OCI-LY7 (cell line): ENCODE results near the gene GPR31. TPM values are rescaled to one million over a fixed set of nuclear protein-coding genes. Genes with fewer than 3 reads are reported as not detected.

ENCODE experiments used
- BruUV-seq: library from RNA; stranded (reverse); fragments of 400-500 nt; replicated peaks from 2 replicates; lab custom pipeline; 2021; lab: Mats Ljungman, UMichigan
- CTCF ChIA-PET: fragments of 300-600 bp; sonication (Branson Sonifier 250); formaldehyde crosslinking; loops from one replicate; lab custom pipeline; 2022; ENCODE audit warnings: antibody characterized with exemption; ENCODE audit not compliant: unreplicated experiment; lab: Charles Lee
- POLR2A ChIA-PET: fragments of 300-600 bp; sonication (Branson Sonifier 250); formaldehyde crosslinking; loops from one replicate; lab custom pipeline; 2022; ENCODE audit warnings: antibody characterized with exemption; lab: Charles Lee
- DNase-seq: peaks from one replicate; pipeline ENCODE4 v3.0.0-alpha.2; 2015; ENCODE audit warnings: low spot score
- H2AFZ ChIP-seq: fragments of 200-600 bp; sonication (generic), shearing (Covaris generic); 2 replicates; pipeline ENCODE4 v1.6.1; 2014; ENCODE audit warnings: mild to moderate bottlenecking, antibody characterized with exemption, low read length, moderate library complexity
- H3K27ac ChIP-seq: fragments of 200-600 bp; sonication (generic); 2 replicates; pipeline ENCODE4 v1.5.1; 2014; ENCODE audit warnings: mixed run types, low read depth, mild to moderate bottlenecking, moderate library complexity, low read length, inconsistent platforms; ENCODE audit not compliant: poor library complexity, severe bottlenecking
- H3K36me3 ChIP-seq: fragments of 200-600 bp; sonication (generic); 2 replicates; pipeline ENCODE4 v1.6.1; 2014; ENCODE audit warnings: mild to moderate bottlenecking, antibody characterized with exemption, low read length, moderate library complexity, mixed read lengths; ENCODE audit not compliant: insufficient read depth
- H3K4me1 ChIP-seq: fragments of 200-600 bp; sonication (generic); 2 replicates; pipeline ENCODE4 v1.5.1; 2014; ENCODE audit warnings: mild to moderate bottlenecking, low read length; ENCODE audit not compliant: insufficient read depth, poor library complexity, severe bottlenecking
- H3K4me2 ChIP-seq: fragments of 200-600 bp; sonication (generic); 2 replicates; pipeline ENCODE4 v1.6.1; 2014; ENCODE audit warnings: mild to moderate bottlenecking, low read length
- H3K4me3 ChIP-seq: fragments of 200-600 bp; sonication (generic); 2 replicates; pipeline ENCODE4 v1.5.1; 2014; ENCODE audit warnings: mild to moderate bottlenecking, low read depth, low read length; ENCODE audit not compliant: poor library complexity, severe bottlenecking
- H3K79me2 ChIP-seq: fragments of 200-600 bp; sonication (generic); 2 replicates; pipeline ENCODE4 v1.6.1; 2016; ENCODE audit warnings: low read depth, mild to moderate bottlenecking, low read length, moderate library complexity, mixed read lengths; ENCODE audit not compliant: insufficient read depth
- H3K9me2 ChIP-seq: fragments of 200-600 bp; sonication (generic); 2 replicates; pipeline ENCODE4 v1.6.1; 2016; ENCODE audit warnings: mild to moderate bottlenecking, low read length, mixed read lengths; ENCODE audit not compliant: insufficient read depth
- H3K9me3 ChIP-seq: fragments of 200-600 bp; sonication (generic); 2 replicates; pipeline ENCODE4 v1.6.1; 2014; ENCODE audit warnings: mild to moderate bottlenecking, mixed run types, low read length, mixed read lengths
- H4K20me1 ChIP-seq: fragments of 200-600 bp; sonication (generic); 2 replicates; pipeline ENCODE4 v1.6.1; 2014; ENCODE audit warnings: mild to moderate bottlenecking, antibody characterized with exemption, low read length, moderate library complexity, mixed read lengths; ENCODE audit not compliant: insufficient read depth
- EZH2phosphoT487 ChIP-seq: fragments of 200-600 bp; sonication (generic); IDR thresholded peaks from 2 replicates; pipeline ENCODE4 v1.6.1; 2018; ENCODE audit warnings: low read depth, borderline replicate concordance, mild to moderate bottlenecking, mixed run types, antibody characterized with exemption, low read length, moderate library complexity, mixed read lengths
- intact Hi-C: fragments of 100-400 bp; cut with micrococcal nuclease; formaldehyde crosslinking; loops from one replicate; pipeline ENCODE4 v1.10.0; 2022; ENCODE audit not compliant: unreplicated experiment
- total RNA-seq, 2 experiments: library from RNA; depleted of rRNA in 1 of 2; stranded (reverse); fragments of >200 nt in 1 of 2; shearing (Covaris generic) in 1 of 2; gene quantifications; 2 replicates each; pipeline ENCODE4 v1.2.3, GENCODE V29; 2014 to 2022
- TF ChIP-seq, protein P1 (sequence below): fragments of 200-600 bp; sonication (generic); conservative IDR thresholded peaks from 2 replicates; pipeline ENCODE4 v1.5.1; 2014; ENCODE audit warnings: mild to moderate bottlenecking, antibody characterized with exemption, low read length, moderate library complexity, mixed read lengths

GPR31 gene
- total RNA-seq, 2 experiments from 2014 or later: not detected

GRCh38 chr6:167137881-167138280 lies 19.9 kb downstream of the GPR31 start:
- no peaks in the 10 kb centered on the region for H3K36me3 ChIP-seq

DNA sequence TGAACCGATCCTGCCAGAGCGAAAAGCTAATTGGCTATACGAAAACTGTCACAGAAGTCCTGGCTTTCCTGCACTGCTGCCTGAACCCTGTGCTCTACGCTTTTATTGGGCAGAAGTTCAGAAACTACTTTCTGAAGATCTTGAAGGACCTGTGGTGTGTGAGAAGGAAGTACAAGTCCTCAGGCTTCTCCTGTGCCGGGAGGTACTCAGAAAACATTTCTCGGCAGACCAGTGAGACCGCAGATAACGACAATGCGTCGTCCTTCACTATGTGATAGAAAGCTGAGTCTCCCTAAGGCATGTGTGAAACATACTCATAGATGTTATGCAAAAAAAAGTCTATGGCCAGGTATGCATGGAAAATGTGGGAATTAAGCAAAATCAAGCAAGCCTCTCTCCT lies 20.7 kb downstream of the GPR31 start:
- H4K20me1 ChIP-seq: no peaks in the 10 kb centered on the region
- H3K36me3 ChIP-seq: no peaks in the 10 kb centered on the region
- no peak for DNase-seq
- H3K4me2 ChIP-seq: no peak overlapping the region
- no peaks in the 10 kb centered on the region for H3K79me2 ChIP-seq
- no TSS peak for BruUV-seq
- intact Hi-C loops: no loop called here
- no peak for TF ChIP-seq EZH2phosphoT487
- TF ChIP-seq, protein P1, sequence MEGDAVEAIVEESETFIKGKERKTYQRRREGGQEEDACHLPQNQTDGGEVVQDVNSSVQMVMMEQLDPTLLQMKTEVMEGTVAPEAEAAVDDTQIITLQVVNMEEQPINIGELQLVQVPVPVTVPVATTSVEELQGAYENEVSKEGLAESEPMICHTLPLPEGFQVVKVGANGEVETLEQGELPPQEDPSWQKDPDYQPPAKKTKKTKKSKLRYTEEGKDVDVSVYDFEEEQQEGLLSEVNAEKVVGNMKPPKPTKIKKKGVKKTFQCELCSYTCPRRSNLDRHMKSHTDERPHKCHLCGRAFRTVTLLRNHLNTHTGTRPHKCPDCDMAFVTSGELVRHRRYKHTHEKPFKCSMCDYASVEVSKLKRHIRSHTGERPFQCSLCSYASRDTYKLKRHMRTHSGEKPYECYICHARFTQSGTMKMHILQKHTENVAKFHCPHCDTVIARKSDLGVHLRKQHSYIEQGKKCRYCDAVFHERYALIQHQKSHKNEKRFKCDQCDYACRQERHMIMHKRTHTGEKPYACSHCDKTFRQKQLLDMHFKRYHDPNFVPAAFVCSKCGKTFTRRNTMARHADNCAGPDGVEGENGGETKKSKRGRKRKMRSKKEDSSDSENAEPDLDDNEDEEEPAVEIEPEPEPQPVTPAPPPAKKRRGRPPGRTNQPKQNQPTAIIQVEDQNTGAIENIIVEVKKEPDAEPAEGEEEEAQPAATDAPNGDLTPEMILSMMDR: no peak
- H3K27ac ChIP-seq: no peak overlapping the region
- H3K9me3 ChIP-seq: no peaks in the 10 kb centered on the region
- ChIA-PET POLR2A (interaction anchor here (0.7 to 5.1 kb wide), 5 partner anchors 13 to 137 kb away, joined by 3 to 34 read pairs (median 3); partner anchors contain the start of genes CCR6 and CEP43), CTCF (interaction anchor here (0.6 to 1.2 kb wide), 2 partner anchors 12 to 17 kb away, joined by 3 read pairs; no protein-coding TSS in a partner anchor)
- H3K4me1 ChIP-seq: peaks cover 28% of the 10 kb centered on the region
- H3K9me2 ChIP-seq: no peaks in the 10 kb centered on the region
- no peak overlapping the region for H2AFZ ChIP-seq
- H3K4me3 ChIP-seq: no peak overlapping the region

More at GRCh38 chr6:167137881-167138280, 19.9 kb downstream of the GPR31 start:
- H2AFZ ChIP-seq: no peak overlapping the region
- H3K4me1 ChIP-seq: peaks cover 28% of the 10 kb centered on the region
- no peak for DNase-seq
- H4K20me1 ChIP-seq: no peaks in the 10 kb centered on the region
- ChIA-PET POLR2A (interaction anchor here (0.6 to 3.9 kb wide), 5 partner anchors 15 to 487 kb away, joined by 3 to 23 read pairs (median 5); partner anchors contain the start of genes CCR6 and CEP43), CTCF (interaction anchor here (1.2 kb wide), 1 partner anchor 18 kb away, joined by 3 read pairs; no protein-coding TSS in a partner anchor)
- no peaks in the 10 kb centered on the region for H3K9me3 ChIP-seq
- intact Hi-C loops: no loop called here
- no peak for TF ChIP-seq EZH2phosphoT487
- TF ChIP-seq, protein P1: no peak
- no peaks in the 10 kb centered on the region for H3K9me2 ChIP-seq
- H3K27ac ChIP-seq: no peak overlapping the region
- BruUV-seq: no TSS peak
- H3K4me2 ChIP-seq: no peak overlapping the region
- H3K4me3 ChIP-seq: no peak overlapping the region
- H3K79me2 ChIP-seq: no peaks in the 10 kb centered on the region

GRCh38 chr6:167136376-167136775 lies 21.4 kb downstream of the GPR31 start:
- H3K36me3 ChIP-seq: no peaks in the 10 kb centered on the region
- no peaks in the 10 kb centered on the region for H3K79me2 ChIP-seq
- H3K9me2 ChIP-seq: no peaks in the 10 kb centered on the region
- H3K27ac ChIP-seq: no peak overlapping the region
- ChIA-PET CTCF (interaction anchor here (0.6 kb wide), 1 partner anchor 187 kb away, joined by 3 read pairs; no protein-coding TSS in a partner anchor), POLR2A (interaction anchor here (0.8 to 5.1 kb wide), 3 partner anchors 13 to 47 kb away, joined by 3 to 34 read pairs (median 3); partner anchors contain the start of gene CCR6)
- H4K20me1 ChIP-seq: no peaks in the 10 kb centered on the region
- peaks cover 21% of the 10 kb centered on the region for H3K4me1 ChIP-seq
- no peaks in the 10 kb centered on the region for H3K9me3 ChIP-seq
- intact Hi-C loops: no loop called here
- no peak overlapping the region for H3K4me3 ChIP-seq
- BruUV-seq: no TSS peak
- TF ChIP-seq, protein P1: no peak
- TF ChIP-seq EZH2phosphoT487: no peak
- H3K4me2 ChIP-seq: no peak overlapping the region
- DNase-seq: no peak
- no peak overlapping the region for H2AFZ ChIP-seq
